ENCODE results near the gene CARNS1. TPM values are rescaled to one million over a fixed set of nuclear protein-coding genes. Genes with fewer than 3 reads are reported as not detected.
A peak's percentile ranks its signal among the peaks of the same experiment; 100 is the strongest.

Gene CARNS1
- total and polyA plus RNA-seq, 9 of the 15 experiments (the other 6 are each of a cell fraction or from before 2014, with no cell fraction given) = 0.01 to 0.18 (median 0.06) TPM; not detected in 3

DNA sequence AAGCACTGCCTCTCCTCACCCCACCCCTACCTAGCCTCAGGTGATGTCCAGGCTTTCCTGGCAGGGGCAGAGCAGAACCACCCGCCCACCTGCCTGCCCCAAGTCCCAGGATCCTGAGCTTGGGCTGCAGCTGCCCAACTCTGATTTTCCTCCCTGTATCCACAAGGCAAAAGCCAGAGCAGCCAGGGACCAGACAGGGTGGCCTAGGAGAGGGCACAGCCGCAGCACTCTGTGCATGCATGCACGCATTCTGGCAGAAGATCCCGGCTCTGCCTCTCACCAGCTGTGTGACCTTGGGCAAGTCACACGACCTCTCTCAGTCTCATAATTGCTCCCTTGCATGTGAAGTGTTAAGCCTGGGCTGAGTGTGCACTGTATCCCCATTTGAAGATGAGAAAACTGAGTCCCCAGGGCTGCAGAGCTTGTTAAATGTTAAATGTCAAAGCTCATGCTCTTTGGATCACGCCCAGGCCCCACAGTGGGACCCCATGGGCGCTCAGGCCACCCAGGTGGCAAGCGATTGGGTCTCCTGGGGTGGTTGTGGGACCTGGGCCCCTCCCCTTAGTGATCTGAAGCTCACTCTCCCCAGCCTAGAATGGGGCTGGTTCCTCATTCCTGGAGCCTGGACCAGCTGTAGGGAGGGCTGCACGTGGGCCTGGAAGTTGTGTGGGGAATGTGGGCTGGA is 2.8 kb upstream of the CARNS1 start:
- FAIRE-seq (no peak), DNase-seq (ENCODE audit: extremely low read depth in 1 of 4, low spot score in 3 of 4) (no peak), ATAC-seq (no peak)
- no peak overlapping the region for H3K4me3 ChIP-seq
- ChIA-PET POLR2A (interaction anchor here (0.6 to 3.0 kb wide), 8 partner anchors 8 to 49 kb away, joined by 3 to 19 read pairs (median 4); partner anchors contain the start of genes PPP1CA and RPS6KB2), CTCF (ENCODE audit: low intra/inter-chr PET ratio) (no interaction called here)
- no peak overlapping the region for H3K27ac ChIP-seq (ENCODE audit: extremely low read depth, low read depth, low read length)
- BruUV-seq (replicated peaks) = no TSS peak
- no peaks in the 10 kb centered on the region for H3K9me3 ChIP-seq (replicated peaks; ENCODE audit: control insufficient read depth, insufficient read depth, low read depth, low read length)
- 43% methylated on average over 9 of the region's 9 CpGs for WGBS (ENCODE audit: insufficient coverage, low coverage, missing lambda C conversion rate)
- TF ChIP-seq PATZ1 (CRISPR knock-in tag; IDR thresholded peaks at IDR 0.05; ENCODE audit: borderline replicate concordance) (no peak), DACH1 (IDR thresholded peaks at IDR 0.05; ENCODE audit: partially characterized antibody) (no peak), ARID4B (CRISPR knock-in tag; IDR thresholded peaks at IDR 0.05) (no peak)
- TF ChIP-seq, protein P1, sequence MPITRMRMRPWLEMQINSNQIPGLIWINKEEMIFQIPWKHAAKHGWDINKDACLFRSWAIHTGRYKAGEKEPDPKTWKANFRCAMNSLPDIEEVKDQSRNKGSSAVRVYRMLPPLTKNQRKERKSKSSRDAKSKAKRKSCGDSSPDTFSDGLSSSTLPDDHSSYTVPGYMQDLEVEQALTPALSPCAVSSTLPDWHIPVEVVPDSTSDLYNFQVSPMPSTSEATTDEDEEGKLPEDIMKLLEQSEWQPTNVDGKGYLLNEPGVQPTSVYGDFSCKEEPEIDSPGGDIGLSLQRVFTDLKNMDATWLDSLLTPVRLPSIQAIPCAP (CRISPR knock-in tag; IDR thresholded peaks at IDR 0.05; ENCODE audit: borderline replicate concordance) = no peak
- H4K20me1 ChIP-seq (replicated peaks; ENCODE audit: control insufficient read depth, insufficient read depth, low read length) = no peaks in the 10 kb centered on the region; the same call in 1 of the 2 replicates
- peaks cover 21 to 63% of the 10 kb centered on the region in 2 experiments for H3K4me1 ChIP-seq (replicated peaks in 1 of 2; ENCODE audit: control insufficient read depth in 2 of 2, insufficient read depth in 2 of 2, low read length in 2 of 2)
- H2AFZ ChIP-seq (ENCODE audit: low read depth, low read length) = peak overlapping the region; percentile 32; the same call in 1 of the 2 replicates
- in situ Hi-C loops (cut with MboI) = no loop called here
- no peaks in the 10 kb centered on the region for H3K36me3 ChIP-seq (ENCODE audit: control insufficient read depth, insufficient read depth, low read length)
- intact Hi-C loops (cut with micrococcal nuclease) = no loop called here
- H3K79me2 ChIP-seq (ENCODE audit: control insufficient read depth, insufficient read depth, low read length) = no peaks in the 10 kb centered on the region
- no peaks in the 10 kb centered on the region for H3K9me1 ChIP-seq (ENCODE audit: control insufficient read depth, insufficient read depth, low read length)
- no peaks in the 10 kb centered on the region for H3K27me3 ChIP-seq (ENCODE audit: control insufficient read depth in 2 of 2, insufficient read depth in 2 of 2, low read length in 2 of 2)
- H3K4me2 ChIP-seq (ENCODE audit: insufficient read depth, low read length) = 0 out of 2 replicates have a peak overlapping the region, but pooled peaks have one; percentile 25
- H3K9ac ChIP-seq (ENCODE audit: insufficient read depth in 1 of 2, low read depth in 2 of 2, low read length in 2 of 2) = peak overlapping the region in 1 of 2 experiments; percentile 68; a peak in 2 of 4 replicates

Measured in K562 (cell line).